Activated CD4-positive, alpha-beta memory T cell treated with anti-CD3 and anti-CD28 coated beads, Interleukin-2, amount 10 ng/mL, durations not matched to agents 7 days and 5 days (primary cell): ENCODE results near the gene SRCAP. TPM values are rescaled to one million over a fixed set of nuclear protein-coding genes. Genes with fewer than 3 reads are reported as not detected.

Experiments used
- total RNA-seq, 2 experiments: library from RNA; stranded (reverse); gene quantifications; one replicate each; pipeline ENCODE4 v1.2.3, GENCODE V29; 2021

The SRCAP gene
- total RNA-seq, 2 experiments from 2014 or later: 63.2 to 65.0 TPM

Other genes with a start within 250 kb of the SRCAP start
- gene ITGAL, start 226.4 kb upstream of the SRCAP start, total RNA-seq: 100 to 1,000 TPM; 583 to 586 TPM
- gene ZNF768, start 172.6 kb upstream of the SRCAP start, total RNA-seq: 1 to 10 TPM; 5.9 to 6.0 TPM
- gene ZNF747, start 164.3 kb upstream of the SRCAP start, total RNA-seq: 10 to 100 TPM; 10.6 to 10.7 TPM
- gene ZNF764, start 140.8 kb upstream of the SRCAP start, total RNA-seq: 10 to 100 TPM; 16.0 to 16.8 TPM
- 10 to 100 TPM; 19.2 to 22.8 TPM for gene ZNF688, start 127.5 kb upstream of the SRCAP start, total RNA-seq
- gene ZNF785, start 113.5 kb upstream of the SRCAP start, total RNA-seq: 10 to 100 TPM; 12.9 to 13.3 TPM
- gene ZNF689, start 88.8 kb upstream of the SRCAP start, total RNA-seq: 10 to 100 TPM in 1 of 2 experiments, 1 to 10 TPM in 1; 9.9 to 11.7 TPM
- 10 to 100 TPM; 78.4 to 86.1 TPM for gene PRR14, start 48.2 kb upstream of the SRCAP start, total RNA-seq
- 100 to 1,000 TPM; 106 to 107 TPM for gene FBRS, start 40.7 kb upstream of the SRCAP start, total RNA-seq
- gene PHKG2, start 49.3 kb downstream of the SRCAP start, total RNA-seq: 10 to 100 TPM; 34.5 to 38.6 TPM
- gene CFAP119, start 62.9 kb downstream of the SRCAP start, total RNA-seq: 1 to 10 TPM; 3.1 to 4.1 TPM
- 10 to 100 TPM; 96.1 to 96.2 TPM for gene RNF40, start 63.2 kb downstream of the SRCAP start, total RNA-seq
- 1 to 10 TPM; 1.0 to 1.2 TPM for gene ZNF629, start 88.0 kb downstream of the SRCAP start, total RNA-seq
- gene BCL7C, start 194.9 kb downstream of the SRCAP start, total RNA-seq: 10 to 100 TPM; 22.3 to 23.5 TPM
- gene CTF1, start 197.4 kb downstream of the SRCAP start, total RNA-seq: under 1 TPM; 0.20 to 0.25 TPM
- gene FBXL19, start 224.4 kb downstream of the SRCAP start, total RNA-seq: 10 to 100 TPM; 25.8 to 27.2 TPM
- gene ORAI3, start 249.9 kb downstream of the SRCAP start, total RNA-seq: 10 to 100 TPM; 30.3 to 33.6 TPM